Right hindlimb (tissue), 1 donor: ENCODE measurements around the gene TMED3.

Experiments
- DNase-seq: peaks from one replicate; pipeline ENCODE4 v3.0.0-alpha.2; 2018

The TMED3 gene

GRCh38 chr15:79310985-79311900, at the start of gene TMED3:
TMED3 (plus strand) TSS chr15:79311112; CDS start chr15:79311250, 138 bp downstream.
- peak; percentile 89 for DNase-seq

DNA sequence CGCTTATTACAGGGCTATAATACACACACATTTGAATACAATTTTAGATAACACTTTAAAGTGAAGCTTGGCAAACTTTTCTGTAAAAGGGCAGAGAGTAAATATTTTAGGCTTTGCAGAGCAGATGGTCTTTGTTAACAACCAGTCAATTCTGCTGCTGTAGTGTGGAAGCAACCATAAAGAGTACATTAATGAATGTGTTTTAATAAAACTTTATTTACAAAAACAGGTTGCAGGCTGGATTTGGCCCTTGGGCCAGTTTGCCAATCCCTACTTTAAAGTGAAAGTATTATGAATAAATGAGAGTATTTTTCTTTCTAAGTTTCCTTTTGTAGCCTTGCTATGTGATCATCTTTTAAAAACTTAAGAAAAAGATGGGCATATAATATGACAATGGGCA, 49.1 kb upstream of the TMED3 start:
- no peak for DNase-seq

DNA sequence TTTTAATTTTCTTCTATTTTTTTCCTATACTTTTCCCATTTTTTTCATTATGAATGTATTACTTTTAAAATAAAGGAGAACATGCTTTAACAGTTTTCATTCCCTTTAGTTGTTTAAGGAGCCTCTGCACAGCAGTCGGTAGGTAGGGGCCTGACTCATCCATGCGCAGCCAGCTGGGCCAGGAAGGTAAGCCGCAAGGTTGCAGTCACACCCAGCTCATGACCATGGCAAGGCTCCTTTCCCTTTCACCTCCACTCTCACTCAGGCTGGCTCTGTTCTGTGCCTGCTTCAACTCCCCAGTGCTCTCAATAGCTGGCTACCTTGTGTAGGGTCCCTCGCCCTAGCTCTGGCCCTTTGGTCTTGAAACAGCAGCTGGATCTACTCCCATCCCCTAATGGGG, 45.7 kb upstream of the TMED3 start:
- DNase-seq: no peak

GRCh38 chr15:79265987-79266579, 44.8 kb upstream of the TMED3 start:
- no peak for DNase-seq

GRCh38 chr15:79282371-79283251, 28.3 kb upstream of the TMED3 start, which contains the start of gene ANKRD34C:
ANKRD34C (plus strand) TSS chr15:79282722; CDS start chr15:79293285, 10,563 bp downstream.
- no peak for DNase-seq

DNA sequence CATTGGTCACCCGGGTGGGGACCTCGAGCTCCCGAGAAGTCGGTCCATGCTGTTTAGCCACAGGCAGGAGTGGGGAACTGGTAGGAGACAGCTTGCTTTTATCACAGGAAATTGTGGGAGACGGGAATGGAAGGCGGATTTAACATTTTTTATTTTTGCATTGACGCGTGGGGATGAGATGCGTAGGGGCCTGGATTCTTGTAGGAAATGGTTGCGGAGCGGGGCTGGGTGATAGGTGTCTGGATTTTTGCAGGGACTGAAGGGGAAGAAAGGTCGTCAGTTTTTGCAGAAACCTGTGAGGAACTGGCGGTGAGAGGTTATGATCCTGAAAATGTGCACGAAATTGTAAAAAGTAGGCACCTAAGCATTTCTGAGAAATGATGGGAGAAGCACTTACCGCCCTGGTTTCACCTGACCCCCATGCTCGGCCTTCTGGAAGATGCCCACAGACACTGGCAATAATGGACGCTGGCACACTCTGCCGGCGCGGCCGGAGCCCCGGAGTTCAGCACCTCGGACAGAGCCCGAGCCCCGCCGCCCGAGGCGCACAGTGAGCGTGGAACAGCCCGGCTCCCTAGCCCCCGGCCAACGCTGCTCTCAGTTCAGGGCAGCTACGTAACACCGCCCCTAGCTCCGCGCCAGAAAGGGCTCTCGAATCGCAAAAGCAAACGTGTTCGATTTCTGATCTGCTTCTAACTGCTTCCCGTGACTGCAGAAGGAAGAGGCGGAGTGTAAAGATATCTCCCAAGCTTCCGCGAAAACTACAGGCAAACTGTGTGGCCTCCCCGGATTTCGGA, 27.5 kb upstream of the TMED3 start:
- DNase-seq: peak; percentile 69

DNA sequence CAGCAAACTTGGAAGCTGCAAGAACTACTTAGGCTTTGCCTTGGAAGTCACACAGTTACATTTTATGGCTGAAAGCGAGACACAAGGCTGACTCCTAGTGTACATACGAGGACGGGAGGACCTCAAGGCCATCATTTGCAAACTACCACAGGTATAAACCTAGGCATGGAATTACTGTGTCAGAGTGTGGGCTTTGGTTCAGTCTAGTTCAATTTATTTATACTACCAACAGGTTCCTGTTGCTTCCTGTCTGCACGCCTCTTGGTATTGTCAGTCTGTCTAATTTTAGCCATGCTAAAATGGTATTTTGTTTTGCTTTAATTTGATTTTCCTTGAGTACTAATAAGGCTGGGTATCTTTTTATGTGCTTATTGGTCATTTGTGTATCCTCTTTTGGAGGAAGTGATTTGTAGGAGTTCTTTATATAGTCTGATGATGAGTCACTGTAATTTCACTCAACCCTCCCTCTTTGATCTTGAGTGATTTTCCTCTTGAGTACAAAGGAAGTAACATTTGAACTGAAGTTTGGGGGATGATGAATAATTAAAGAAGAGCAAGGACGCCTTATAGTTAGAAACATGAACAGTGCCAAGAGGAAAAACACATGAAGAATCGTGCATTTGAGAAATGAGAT, 20.2 kb upstream of the TMED3 start:
- no peak for DNase-seq

GRCh38 chr15:79292011-79292410, 18.9 kb upstream of the TMED3 start:
- no peak for DNase-seq

DNA sequence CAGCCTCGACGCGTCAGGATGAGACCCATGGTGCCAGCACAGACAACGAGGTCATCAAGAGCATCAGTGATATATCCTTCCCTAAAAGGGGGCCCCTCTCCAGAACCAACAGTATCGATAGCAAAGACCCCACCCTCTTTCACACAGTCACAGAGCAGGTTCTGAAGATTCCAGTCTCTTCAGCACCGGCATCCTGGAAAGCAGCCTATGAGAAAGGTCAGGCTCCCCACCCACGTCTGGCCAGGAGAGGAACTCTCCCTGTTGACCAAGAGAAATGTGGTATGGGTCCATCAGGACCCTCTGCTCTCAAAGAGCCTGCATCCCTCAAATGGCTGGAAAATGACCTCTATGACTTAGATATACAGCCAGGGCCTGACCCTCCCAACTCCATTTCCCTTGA, 16.8 kb upstream of the TMED3 start:
- no peak for DNase-seq

DNA sequence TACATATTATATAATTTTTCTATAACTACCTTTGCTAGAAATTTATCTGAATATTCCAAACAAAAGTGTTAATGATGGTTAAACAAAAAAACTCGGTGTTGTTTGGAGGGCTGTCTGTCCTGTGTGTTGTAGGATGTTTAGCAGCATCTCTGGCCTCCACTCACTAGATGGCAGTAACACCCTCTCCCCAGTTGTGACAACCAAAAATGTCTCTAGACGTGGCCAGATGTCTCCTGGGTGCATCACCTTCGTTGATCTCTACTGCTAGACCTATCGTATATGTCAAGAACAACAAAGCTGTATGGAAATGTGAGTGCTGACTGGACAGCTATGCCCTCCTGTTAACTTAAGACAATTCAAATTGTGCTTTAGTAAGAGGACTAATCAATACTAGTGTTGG, 14.3 kb upstream of the TMED3 start:
- no peak for DNase-seq

DNA sequence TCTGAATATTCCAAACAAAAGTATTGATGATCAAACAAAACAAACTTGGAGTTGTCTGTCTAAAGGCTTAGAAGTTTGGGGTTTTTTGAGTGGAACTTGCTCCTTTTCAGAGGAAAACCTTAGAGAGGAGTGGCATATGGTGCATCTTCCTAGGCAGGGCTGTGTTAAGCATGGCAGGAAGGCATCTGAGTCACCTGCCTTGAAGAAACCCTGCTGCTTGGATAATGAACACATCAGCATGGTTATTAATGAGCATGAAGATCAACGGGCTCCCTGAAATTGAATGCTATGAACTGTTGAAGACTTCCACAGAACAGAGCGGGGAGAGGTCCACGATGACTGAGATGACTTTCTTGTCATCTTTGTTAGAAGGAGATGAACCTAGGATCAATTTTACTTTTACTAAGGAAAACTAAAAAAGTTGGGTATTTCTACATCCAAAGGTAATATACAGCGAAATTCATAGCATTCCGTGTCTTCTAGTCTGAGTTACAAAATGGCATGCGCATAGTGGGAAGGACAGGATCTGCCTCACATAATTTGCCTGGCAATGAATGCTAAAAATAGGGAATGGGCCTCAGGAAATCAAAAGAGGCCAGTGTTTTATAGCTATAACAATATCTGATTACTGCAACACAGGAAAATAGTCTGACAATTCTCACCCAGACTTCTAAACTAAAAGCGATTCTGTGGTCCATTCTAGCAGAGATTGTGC, 11.6 kb upstream of the TMED3 start:
- DNase-seq: no peak

GRCh38 chr15:79299841-79300235, 11.1 kb upstream of the TMED3 start:
- no peak for DNase-seq

- no peak for DNase-seq
Observed at GRCh38 chr15:79307251-79307650, 3.7 kb upstream of the TMED3 start.

DNA sequence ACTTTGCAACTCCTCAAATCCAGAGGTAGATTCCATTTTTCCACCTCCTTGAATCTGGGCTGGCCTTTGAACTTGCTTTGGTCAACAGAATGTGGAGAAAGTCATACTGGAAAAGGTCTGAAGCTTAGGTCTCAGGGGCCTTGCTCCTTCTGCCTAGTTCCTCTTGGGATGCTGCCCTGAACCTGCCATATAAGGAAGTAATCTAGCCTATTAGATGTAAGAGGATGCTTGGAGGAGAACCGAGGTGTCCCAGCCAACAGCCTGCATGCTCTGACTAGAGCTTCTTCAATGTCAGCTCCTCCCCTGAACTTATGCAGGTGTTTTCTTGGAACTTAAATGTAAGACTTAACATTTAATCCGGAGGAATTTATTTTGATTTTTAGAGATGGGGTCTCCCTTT, 2.0 kb upstream of the TMED3 start:
- no peak for DNase-seq

- DNase-seq: no peak
Observed at GRCh38 chr15:79310612-79310984, 314 bp upstream of the TMED3 start.

- no peak for DNase-seq
Observed at GRCh38 chr15:79311901-79312553, 1.1 kb downstream of the TMED3 start.

- no peak for DNase-seq
Observed at GRCh38 chr15:79314186-79314585, 3.3 kb downstream of the TMED3 start.

DNA sequence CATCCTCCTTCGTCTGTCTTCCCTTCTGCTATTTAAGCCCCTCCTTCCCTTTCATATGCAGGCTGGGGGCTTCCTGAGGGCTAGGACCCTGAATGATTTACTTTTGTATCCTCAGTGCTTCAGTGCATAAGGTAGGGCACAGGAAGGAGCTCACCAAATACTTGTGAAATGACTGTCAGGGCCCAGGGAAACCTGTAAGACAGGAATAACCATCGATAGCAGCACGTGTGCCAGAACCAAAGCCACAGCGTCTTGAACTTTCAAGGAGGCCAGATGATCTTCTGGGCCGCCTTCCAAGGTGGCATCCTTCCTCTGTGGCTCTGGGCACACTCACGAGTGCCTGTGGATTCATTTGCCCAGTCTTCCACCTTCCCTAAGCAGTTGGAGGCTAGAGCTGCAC, 3.9 kb downstream of the TMED3 start:
- no peak for DNase-seq

DNA sequence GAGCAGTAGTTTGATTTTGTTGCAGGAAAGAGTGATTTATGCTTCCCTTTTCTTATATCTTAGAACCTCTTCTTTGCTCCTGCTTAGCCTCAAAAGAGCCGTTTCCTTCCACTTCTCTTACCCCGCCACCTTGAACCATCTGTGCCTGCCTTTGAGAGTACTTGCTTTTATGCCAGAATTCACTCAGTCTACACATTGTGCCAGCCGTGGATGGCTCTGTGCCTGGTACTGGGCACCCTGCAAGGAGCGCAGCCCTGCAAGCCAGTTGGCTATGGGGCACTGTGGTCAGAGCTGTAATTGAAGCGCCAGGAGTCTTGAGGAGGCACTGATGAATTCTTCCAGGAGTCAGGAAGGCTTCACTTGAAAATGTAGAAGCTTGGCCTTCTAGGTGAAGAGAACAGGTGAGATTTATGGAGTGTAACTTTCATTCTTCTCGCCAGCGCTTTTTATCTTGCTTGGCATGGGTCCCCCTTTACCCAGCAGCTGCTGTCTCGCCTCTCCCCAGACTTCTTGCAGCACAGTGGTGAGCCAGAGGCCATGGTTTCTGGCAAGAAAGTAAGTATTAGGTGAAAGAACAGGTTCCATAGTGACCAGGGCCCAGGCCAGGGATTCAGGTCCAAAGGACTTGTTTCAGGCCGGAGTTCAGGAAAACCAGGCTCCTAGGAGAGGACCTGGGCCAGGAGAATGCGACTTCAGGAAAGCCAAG, 4.9 kb downstream of the TMED3 start:
- no peak for DNase-seq

DNA sequence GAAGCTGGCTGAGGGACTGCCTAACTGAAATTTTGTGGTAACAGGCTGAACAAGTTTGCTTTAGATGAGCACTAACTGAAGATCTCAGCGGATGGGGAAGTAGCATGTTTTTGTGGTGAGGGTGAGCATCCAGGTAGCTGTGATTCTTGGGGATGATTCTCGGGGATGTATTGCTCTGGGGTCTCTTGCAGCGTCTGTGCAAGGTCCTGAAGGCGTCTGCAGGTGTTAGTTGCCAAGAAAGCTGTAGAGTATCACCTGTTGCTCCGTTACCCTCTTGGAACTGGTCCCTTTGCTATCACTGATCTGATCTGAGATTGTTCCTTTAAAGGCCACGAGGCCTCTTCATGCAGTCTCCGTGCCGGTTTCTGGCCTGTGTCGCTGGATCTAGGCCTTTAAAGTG, 6.0 kb downstream of the TMED3 start:
- DNase-seq: no peak
